Activated CD4-positive, alpha-beta memory T cell treated with anti-CD3 and anti-CD28 coated beads for 36 hours (primary cell): ENCODE measurements around the gene PTPN14. TPM values are rescaled to one million over a fixed set of nuclear protein-coding genes. Genes with fewer than 3 reads are reported as not detected.

Source experiments
- CTCF ChIA-PET: fragments of 350-600 bp; sonication (Branson Sonifier 250); formaldehyde crosslinking; loops from one replicate; lab custom pipeline; 2021; ENCODE audit warnings: antibody characterized with exemption, inconsistent platforms; lab: Charles Lee
- POLR2A ChIA-PET: fragments of 350-600 bp; sonication (Branson Sonifier 250); formaldehyde crosslinking; loops from one replicate; lab custom pipeline; 2021; ENCODE audit warnings: antibody characterized with exemption; lab: Charles Lee
- DNase-seq: peaks from one replicate; pipeline ENCODE4 v3.0.0-alpha.2; 2020
- H3K27ac Mint-ChIP-seq: one replicate; pipeline ENCODE4 v1.8.0; 2021; ENCODE audit warnings: mixed read lengths
- H3K27me3 Mint-ChIP-seq: one replicate; pipeline ENCODE4 v1.8.0; 2021; ENCODE audit warnings: mixed read lengths
- H3K36me3 Mint-ChIP-seq: one replicate; pipeline ENCODE4 v1.8.0; 2021; ENCODE audit warnings: mixed read lengths
- H3K4me1 Mint-ChIP-seq: one replicate; pipeline ENCODE4 v1.8.0; 2021; ENCODE audit warnings: low read depth, mixed read lengths
- H3K4me3 Mint-ChIP-seq: one replicate; pipeline ENCODE4 v1.8.0; 2021; ENCODE audit warnings: mild to moderate bottlenecking, mixed read lengths
- H3K9me3 Mint-ChIP-seq: one replicate; pipeline ENCODE4 v1.8.0; 2021; ENCODE audit warnings: mixed read lengths
- intact Hi-C: fragments of 100-400 bp; cut with micrococcal nuclease; formaldehyde crosslinking; loops from one replicate; pipeline ENCODE4 v1.15.1; 2023
- total RNA-seq, 2 experiments: library from RNA; stranded (reverse); gene quantifications; one replicate each; pipeline ENCODE4 v1.2.3, GENCODE V29; 2021

PTPN14 gene
- total RNA-seq, 2 experiments from 2014 or later = 1.0 to 1.1 TPM

DNA sequence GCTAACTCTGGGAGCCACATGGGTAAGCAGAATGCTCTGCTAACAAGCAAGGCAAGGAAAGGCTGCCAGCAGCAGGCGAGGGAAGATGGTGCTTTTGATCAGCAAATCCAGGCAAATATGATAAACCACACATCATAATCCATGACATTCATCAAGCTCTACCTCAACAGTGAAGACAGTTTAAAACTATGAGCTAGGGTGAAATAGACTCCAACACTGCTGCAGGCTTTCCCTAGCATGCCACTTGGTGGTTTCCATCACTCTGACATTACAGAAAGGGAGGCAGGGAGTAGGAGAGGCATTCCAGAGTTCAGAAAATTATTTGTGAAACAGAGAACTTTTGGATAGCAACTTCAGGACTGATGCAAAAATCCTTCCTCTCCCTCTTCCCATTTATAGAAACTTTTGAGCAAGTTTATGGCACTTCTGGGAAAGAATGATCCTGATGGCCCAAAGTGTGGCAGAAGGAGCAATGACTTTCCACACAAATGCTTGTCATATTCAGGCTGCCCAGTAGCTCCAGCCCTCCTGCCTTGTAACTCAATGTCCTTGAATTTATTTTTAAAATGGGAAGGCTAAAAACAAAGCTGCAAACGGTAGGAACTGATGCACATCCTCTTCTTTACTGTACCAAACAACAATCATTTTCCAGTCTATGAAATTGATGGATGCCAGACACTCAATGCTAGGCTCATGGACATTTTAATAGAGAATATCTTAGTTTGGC lies 199.7 kb downstream of the PTPN14 start:
- Mint-ChIP-seq H3K9me3 (no peaks in the 10 kb centered on the region), H3K36me3 (peaks cover 3% of the 10 kb centered on the region), H3K4me3 (no peak overlapping the region), H3K27me3 (no peaks in the 10 kb centered on the region), H3K27ac (no peak overlapping the region), H3K4me1 (no peaks in the 10 kb centered on the region)
- intact Hi-C loops = no loop called here
- CTCF ChIA-PET = interaction anchor here (1.1 kb wide), 1 partner anchor 20 kb away, joined by 4 read pairs; no protein-coding TSS in a partner anchor
- DNase-seq = no peak
- POLR2A ChIA-PET = no interaction called here

DNA sequence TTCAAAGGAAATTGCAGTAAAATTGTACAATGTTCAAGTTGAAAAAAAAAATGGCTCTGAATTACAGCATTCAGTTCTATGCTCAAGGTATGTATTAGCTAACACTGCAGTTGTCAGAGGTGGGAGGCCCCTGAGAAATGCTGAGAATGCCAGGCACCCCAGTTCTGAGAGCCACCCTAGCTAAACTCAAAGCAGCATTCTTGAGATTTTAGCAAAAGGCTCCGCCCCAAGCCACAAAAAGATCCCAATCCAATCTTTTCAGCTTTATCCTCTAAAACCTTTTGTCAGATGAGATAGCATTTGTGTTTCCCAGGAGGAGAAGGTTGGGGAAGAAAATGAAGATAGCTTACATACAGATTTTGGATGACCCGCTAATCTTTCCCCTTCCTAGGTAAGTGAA lies 201.6 kb downstream of the PTPN14 start:
- ChIA-PET POLR2A (no interaction called here), CTCF (interaction anchor here (1.3 to 2.4 kb wide), 3 partner anchors 17 to 21 kb away, joined by 4 to 9 read pairs (median 5); no protein-coding TSS in a partner anchor)
- Mint-ChIP-seq H3K27me3 (no peaks in the 10 kb centered on the region), H3K27ac (no peak overlapping the region), H3K4me1 (no peaks in the 10 kb centered on the region), H3K9me3 (peaks cover 6% of the 10 kb centered on the region), H3K36me3 (peaks cover 9% of the 10 kb centered on the region), H3K4me3 (no peak overlapping the region)
- no peak for DNase-seq
- intact Hi-C loops = no loop called here

DNA sequence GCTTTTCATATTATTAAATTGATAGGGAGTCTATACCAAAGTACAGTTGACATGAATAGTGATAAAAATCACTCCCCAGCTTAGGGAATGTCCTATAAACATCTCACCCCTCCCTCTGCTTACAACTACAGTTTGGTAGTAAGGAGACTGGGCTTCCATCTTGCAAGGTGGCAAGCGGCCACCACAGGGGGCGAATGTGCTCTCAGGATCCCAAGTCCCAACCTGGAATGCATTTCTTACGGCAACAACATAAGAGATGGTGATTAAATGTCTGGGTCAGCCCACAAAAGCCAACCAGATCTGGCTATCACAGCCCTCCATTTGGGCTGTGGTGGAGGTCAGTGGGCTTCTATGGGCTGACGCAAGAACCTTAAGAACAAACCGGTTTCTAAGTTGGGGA lies 202.4 kb downstream of the PTPN14 start:
- POLR2A ChIA-PET = no interaction called here
- H3K36me3 Mint-ChIP-seq = peaks cover 17% of the 10 kb centered on the region
- no peak overlapping the region for H3K27ac Mint-ChIP-seq
- no peaks in the 10 kb centered on the region for H3K27me3 Mint-ChIP-seq
- no peaks in the 10 kb centered on the region for H3K4me1 Mint-ChIP-seq
- H3K4me3 Mint-ChIP-seq = no peak overlapping the region
- CTCF ChIA-PET = interaction anchor here (1.3 to 2.4 kb wide), 2 partner anchors 17 to 20 kb away, joined by 5 to 9 read pairs; no protein-coding TSS in a partner anchor
- intact Hi-C loops = no loop called here
- H3K9me3 Mint-ChIP-seq = peaks cover 14% of the 10 kb centered on the region
- no peak for DNase-seq

DNA sequence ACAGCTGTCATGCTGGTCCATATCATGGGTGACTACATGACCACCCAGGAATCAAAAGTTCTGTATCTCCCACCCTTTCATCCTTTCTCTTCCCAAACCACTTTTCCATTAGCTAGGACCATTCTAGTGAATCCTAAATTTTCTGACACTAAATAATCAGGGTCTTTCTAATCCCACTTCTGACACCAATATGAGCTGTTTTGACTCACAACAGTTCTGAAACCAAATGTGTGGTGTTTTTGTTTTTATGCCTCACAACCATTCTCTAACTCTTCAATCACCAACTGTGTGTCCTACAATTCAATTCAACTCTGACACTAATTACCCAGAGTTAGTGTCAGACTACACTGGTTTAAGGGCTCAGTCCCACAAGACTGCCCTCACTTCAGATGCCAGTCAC lies 206.5 kb downstream of the PTPN14 start:
- Mint-ChIP-seq H3K27ac (no peak overlapping the region), H3K36me3 (peaks cover 30% of the 10 kb centered on the region)
- CTCF ChIA-PET = interaction anchor here (1.0 to 2.3 kb wide), 3 partner anchors 12 to 240 kb away, joined by 3 to 16 read pairs (median 3); no protein-coding TSS in a partner anchor

DNA sequence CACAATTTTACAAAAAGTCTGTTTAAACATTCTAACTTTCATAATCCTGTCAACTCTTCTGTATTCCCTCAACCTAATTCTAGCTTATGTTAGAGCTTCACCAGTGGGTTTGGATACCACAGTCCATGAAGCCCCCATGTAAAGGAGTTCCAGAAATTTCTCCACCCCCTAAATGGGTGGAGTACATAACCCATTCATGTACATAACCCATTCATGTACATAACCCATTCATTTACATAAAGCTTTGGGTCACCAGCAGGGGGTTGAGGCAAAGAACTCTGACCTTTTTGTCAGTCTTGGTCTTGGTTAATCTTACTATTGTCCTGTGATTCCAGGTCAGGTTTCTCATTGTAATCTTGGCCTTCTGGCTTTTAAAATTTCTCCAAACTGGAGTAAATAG lies 208.9 kb downstream of the PTPN14 start:
- Mint-ChIP-seq H3K4me1 (no peaks in the 10 kb centered on the region), H3K4me3 (no peak overlapping the region), H3K9me3 (peaks cover 20% of the 10 kb centered on the region), H3K27ac (no peak overlapping the region), H3K36me3 (peaks cover 36% of the 10 kb centered on the region), H3K27me3 (no peaks in the 10 kb centered on the region)
- no peak for DNase-seq
- intact Hi-C loops = no loop called here
- POLR2A ChIA-PET = no interaction called here
- CTCF ChIA-PET = interaction anchor here (5.0 kb wide), 1 partner anchor 12 kb away, joined by 46 read pairs; no protein-coding TSS in a partner anchor

More for the DNA sequence above, 206.5 kb downstream of the PTPN14 start:
- no peak for DNase-seq
- Mint-ChIP-seq H3K9me3 (peaks cover 20% of the 10 kb centered on the region), H3K4me1 (no peaks in the 10 kb centered on the region), H3K4me3 (no peak overlapping the region), H3K27me3 (no peaks in the 10 kb centered on the region)
- POLR2A ChIA-PET = no interaction called here
- intact Hi-C loops = no loop called here

DNA sequence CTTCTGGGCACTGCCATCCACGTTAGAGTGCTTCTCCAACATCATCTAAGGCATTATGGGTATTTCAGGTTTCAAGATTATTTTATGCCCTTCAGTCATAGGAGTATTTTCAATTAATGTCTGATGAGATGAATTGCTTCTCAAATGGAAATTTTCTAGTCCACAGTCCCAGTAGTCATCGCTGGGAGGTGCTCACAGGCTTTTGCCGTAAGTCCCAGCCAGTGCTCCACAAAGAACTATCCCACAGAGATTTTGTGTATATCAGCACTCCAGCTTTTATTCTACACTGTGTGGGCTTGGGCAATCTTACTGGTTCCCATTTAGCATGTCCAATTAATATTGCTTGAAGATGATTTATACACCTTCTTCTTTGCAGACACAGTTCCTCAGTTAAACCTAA lies 209.5 kb downstream of the PTPN14 start:
- no peak for DNase-seq
- Mint-ChIP-seq H3K36me3 (peaks cover 39% of the 10 kb centered on the region), H3K27ac (no peak overlapping the region), H3K27me3 (no peaks in the 10 kb centered on the region), H3K9me3 (peaks cover 20% of the 10 kb centered on the region), H3K4me1 (no peaks in the 10 kb centered on the region), H3K4me3 (no peak overlapping the region)
- CTCF ChIA-PET = interaction anchor here (5.0 kb wide), 1 partner anchor 12 kb away, joined by 46 read pairs; no protein-coding TSS in a partner anchor
- intact Hi-C loops = no loop called here
- POLR2A ChIA-PET = no interaction called here

DNA sequence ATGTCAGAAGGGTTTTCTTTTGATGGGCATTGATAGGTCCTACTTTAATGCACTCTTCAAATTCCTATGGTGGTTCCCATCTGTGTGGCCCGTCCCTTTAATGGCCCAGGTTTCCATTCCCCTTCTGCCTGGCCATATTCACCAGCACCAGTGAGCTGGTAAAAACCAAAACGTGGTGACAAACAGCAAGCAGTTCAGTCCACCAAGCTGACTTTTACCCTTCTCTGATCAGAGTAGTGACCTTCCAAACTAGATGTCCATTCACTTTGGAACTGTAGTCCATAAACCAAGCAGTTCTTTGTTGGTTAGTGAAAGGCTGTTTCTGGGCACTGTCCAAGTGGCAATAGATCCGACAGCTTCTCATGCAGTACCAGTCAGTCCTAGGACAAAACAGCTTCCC lies 209.9 kb downstream of the PTPN14 start:
- Mint-ChIP-seq H3K9me3 (peaks cover 20% of the 10 kb centered on the region), H3K4me1 (no peaks in the 10 kb centered on the region), H3K36me3 (peaks cover 43% of the 10 kb centered on the region), H3K4me3 (no peak overlapping the region), H3K27ac (no peak overlapping the region), H3K27me3 (no peaks in the 10 kb centered on the region)
- DNase-seq = no peak
- intact Hi-C loops = no loop called here
- POLR2A ChIA-PET = no interaction called here
- CTCF ChIA-PET = interaction anchor here (1.0 to 5.0 kb wide), 2 partner anchors 11 to 349 kb away, joined by 4 to 46 read pairs; no protein-coding TSS in a partner anchor

DNA sequence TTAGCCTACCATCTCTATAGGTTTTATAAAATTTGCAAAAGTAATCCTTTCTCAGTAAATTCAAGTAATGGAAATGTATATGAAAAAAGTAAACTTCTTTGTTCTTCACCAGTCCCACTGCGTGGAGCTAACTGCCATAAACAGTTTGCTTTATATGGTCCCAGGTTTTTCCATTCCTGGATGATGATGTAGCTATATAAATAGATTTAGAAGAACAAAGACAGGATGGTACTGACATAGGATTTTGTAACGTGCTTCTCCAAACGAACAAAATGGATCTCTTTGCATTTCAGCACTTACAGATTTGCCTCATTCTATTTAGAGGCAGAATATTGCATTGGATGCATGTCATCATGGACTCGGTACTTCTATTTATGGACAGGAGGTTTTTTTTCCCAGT lies 213.2 kb downstream of the PTPN14 start:
- intact Hi-C loops = no loop called here
- ChIA-PET CTCF (interaction anchor here (0.7 to 5.0 kb wide), 2 partner anchors 8 to 77 kb away, joined by 3 to 46 read pairs; no protein-coding TSS in a partner anchor), POLR2A (no interaction called here)
- peaks cover 32% of the 10 kb centered on the region for H3K36me3 Mint-ChIP-seq
- no peaks in the 10 kb centered on the region for H3K27me3 Mint-ChIP-seq
- no peaks in the 10 kb centered on the region for H3K4me1 Mint-ChIP-seq
- H3K9me3 Mint-ChIP-seq = peaks cover 2% of the 10 kb centered on the region
- H3K4me3 Mint-ChIP-seq = no peak overlapping the region
- H3K27ac Mint-ChIP-seq = no peak overlapping the region
- DNase-seq = no peak

DNA sequence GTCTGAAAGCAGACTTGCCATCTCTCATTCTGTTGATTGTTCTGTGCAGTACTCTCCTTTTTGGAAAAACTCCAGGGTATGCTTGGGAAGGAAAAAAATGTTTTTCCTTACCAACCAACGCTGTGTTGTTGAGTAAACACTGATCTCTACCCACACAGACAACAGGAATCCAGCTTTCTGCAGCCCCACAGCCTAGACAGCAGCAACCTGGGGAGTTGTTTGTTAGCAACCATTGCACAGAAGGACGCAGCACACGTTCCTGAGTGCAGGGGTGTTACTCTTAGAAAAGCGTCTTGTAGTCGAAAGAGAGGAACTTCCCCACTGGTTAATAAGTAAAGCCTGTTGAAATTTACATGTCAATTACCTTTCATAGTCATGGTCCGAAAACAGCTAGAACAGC lies 213.9 kb downstream of the PTPN14 start:
- Mint-ChIP-seq H3K27ac (no peak overlapping the region), H3K4me1 (no peaks in the 10 kb centered on the region), H3K9me3 (no peaks in the 10 kb centered on the region), H3K36me3 (peaks cover 31% of the 10 kb centered on the region), H3K4me3 (no peak overlapping the region), H3K27me3 (no peaks in the 10 kb centered on the region)
- ChIA-PET CTCF (no interaction called here), POLR2A (no interaction called here)
- intact Hi-C loops = no loop called here
- DNase-seq = no peak

DNA sequence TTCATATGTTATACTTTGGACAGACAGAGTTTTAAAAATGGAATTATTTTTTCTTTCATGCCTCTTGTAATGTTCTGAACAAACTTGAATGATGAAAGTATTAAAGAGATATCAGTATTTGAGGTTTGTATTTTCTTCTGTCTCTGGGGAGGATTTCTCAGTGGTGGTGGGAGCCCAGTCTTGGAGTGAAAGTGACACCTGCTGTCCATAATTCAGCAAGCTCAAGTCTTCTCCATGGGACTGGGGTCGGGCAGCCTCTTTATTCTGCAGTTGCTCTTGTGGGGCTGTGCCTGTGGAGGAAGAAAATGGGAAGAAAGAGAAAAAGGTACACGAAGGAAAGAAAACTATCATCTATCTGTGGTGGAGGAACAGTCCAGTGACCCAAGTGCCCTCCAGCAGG lies 214.4 kb downstream of the PTPN14 start:
- Mint-ChIP-seq H3K9me3 (no peaks in the 10 kb centered on the region), H3K4me1 (no peaks in the 10 kb centered on the region)
- CTCF ChIA-PET = interaction anchor here (2.4 to 11.5 kb wide), 2 partner anchors 76 to 247 kb away, joined by 10 to 209 read pairs; no protein-coding TSS in a partner anchor

DNA sequence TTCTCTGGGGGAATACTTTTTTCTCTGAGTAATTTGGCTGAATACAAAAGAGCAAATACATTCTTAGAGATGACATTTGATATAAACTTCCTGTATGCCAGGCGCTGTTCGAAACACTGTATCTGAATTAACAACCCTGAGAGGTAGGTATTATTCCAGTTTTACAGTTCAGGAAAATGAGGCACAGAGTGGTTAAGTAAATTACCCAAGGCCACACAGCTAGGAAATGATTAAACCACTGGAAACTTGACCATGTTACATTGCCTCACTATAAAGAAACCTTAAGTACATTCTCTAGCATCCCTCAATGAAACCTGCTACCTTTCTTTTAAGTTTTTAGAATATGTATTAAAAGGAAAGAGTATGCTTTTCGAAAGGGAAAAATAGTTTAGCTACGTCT lies 215.8 kb downstream of the PTPN14 start:
- no peaks in the 10 kb centered on the region for H3K27me3 Mint-ChIP-seq
- no peak overlapping the region for H3K27ac Mint-ChIP-seq
- no peaks in the 10 kb centered on the region for H3K4me1 Mint-ChIP-seq
- peaks cover 25% of the 10 kb centered on the region for H3K36me3 Mint-ChIP-seq
- POLR2A ChIA-PET = no interaction called here
- intact Hi-C loops = no loop called here
- H3K9me3 Mint-ChIP-seq = no peaks in the 10 kb centered on the region
- CTCF ChIA-PET = interaction anchor here (0.7 to 11.5 kb wide), 5 partner anchors 8 to 292 kb away, joined by 3 to 209 read pairs (median 4); no protein-coding TSS in a partner anchor
- no peak overlapping the region for H3K4me3 Mint-ChIP-seq
- DNase-seq = no peak

More for the DNA sequence above, 214.4 kb downstream of the PTPN14 start:
- H3K27me3 Mint-ChIP-seq = no peaks in the 10 kb centered on the region
- intact Hi-C loops = no loop called here
- no peak for DNase-seq
- H3K27ac Mint-ChIP-seq = no peak overlapping the region
- H3K36me3 Mint-ChIP-seq = peaks cover 26% of the 10 kb centered on the region
- POLR2A ChIA-PET = no interaction called here
- no peak overlapping the region for H3K4me3 Mint-ChIP-seq
